Stimulated activated CD4-positive, alpha-beta T cell treated with anti-CD3 and anti-CD28 coated beads, Interleukin-4, amount 100 ng/mL, for 24 hours (primary cell): ENCODE results near the gene SH2D1B.
"Not testable (repeated sequence)": the region's sequence is repeated elsewhere in the genome, so short reads cannot be mapped to it uniquely, and the experiment has no call there.

Experiments
- DNase-seq: peaks from one replicate; pipeline ENCODE4 v3.0.0-alpha.2; 2020

SH2D1B gene

GRCh38 chr1:162360237-162360873, 51.6 kb downstream of the SH2D1B start:
- no peak for DNase-seq

- no peak for DNase-seq
Observed at GRCh38 chr1:162359523-162360236, 52.3 kb downstream of the SH2D1B start.

DNA sequence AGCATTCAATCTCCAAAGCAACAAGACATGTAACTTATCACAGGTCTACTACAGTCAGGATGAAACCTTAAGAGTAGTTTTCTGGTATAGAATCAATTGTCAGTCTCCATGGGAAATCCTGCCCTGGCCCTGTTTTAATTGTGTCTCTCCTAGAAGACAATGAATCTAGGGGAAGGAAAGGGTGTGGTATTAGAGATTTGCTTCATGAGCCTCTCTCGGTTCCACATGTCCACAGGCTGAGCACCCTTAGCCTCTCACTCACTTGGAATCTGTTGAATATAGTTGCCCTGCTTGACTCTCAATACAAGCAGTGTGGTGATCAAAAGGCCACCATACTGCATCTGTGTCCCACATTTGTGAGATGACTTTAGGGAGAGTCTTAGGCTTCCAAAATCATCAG, 53.0 kb downstream of the SH2D1B start:
- no peak for DNase-seq

DNA sequence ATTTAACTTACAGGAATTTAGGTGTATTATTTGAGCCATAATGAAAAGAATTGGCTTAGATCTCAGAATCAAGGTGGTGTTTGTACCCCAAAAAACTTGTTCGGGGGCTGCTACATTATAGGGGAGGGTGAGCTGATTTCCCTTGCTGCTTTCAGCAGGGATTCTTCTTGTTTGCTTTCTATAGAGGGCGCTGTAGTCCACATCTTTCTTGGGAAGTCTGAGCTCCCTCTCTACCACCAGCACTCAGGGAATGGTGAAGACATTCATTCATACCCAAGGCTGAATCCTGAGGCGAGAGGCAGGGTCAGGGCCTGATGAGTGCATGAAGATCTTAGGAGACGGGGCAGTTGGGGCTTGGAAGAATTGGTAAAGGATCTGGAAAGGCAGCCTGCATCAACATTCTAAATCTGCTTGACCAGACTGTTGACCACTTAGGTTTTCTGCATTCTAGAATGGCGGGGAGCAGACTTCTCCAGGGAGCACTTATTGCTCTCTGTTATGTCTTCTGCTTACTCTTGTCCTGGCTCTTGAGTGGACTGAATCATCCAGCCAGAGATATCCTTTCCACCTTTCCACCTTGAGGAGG, 54.2 kb downstream of the SH2D1B start:
- DNase-seq: no peak

DNA sequence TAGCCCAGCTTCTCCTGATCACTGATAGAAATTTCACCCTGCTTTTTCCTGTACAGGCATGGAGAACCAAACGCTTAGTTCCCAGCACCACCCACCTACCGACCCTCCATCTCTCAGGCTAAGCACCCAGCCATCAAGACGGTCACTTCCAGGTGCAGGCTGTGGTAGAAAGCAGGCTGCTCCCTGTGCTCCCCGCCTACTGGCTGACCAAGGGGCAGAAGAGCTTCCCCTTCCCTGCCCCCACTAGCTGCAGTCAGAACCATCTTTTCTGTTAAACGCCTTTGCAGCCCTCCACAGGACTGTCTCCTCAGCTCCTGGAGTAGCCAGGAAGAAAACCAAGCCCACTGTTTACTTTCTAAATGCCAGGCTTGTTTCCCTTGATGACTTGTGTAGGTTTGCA, 58.2 kb downstream of the SH2D1B start:
- DNase-seq: no peak

DNA sequence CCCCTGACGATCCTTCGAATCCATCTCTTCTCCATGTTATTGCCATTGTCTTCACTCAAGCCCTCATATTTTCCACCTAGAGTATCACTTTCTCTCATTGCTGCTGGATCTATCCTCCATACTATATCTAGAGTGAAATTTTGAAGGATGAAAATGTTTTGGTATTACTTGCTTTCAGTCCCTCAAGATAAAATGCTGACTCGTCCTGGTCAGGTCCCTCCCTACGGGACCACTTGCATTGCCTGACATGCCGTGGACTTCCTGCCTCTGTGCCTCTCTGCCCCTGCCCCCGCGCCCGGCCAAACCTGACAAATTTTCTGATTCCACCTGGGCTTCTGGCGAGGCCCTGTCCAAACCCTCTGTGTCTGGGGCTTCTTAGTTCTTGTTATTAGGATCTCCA, 58.9 kb downstream of the SH2D1B start:
- DNase-seq: no peak

DNA sequence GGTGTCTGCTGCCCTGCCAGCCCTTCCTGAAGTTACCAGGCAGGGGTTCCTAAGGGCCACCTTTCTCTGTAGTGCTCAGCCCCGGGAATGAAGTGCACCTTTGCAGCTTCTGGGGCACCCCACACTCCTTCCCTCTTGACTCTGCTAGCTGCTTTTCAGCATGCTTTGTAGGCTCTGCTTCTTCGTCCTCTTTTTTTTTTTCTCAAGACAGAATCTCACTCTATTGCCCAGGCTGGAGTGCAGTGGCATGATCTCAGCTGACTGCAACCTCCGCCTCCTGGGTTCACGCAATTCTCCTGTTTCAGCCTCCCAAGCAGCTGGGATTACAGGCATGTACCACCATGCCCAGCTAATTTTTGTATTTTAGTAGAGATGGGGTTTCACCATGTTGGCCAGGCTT, 60.1 kb downstream of the SH2D1B start:
- DNase-seq: not testable (repeated sequence)

GRCh38 chr1:162351246-162351842, 60.6 kb downstream of the SH2D1B start:
- no peak for DNase-seq

DNA sequence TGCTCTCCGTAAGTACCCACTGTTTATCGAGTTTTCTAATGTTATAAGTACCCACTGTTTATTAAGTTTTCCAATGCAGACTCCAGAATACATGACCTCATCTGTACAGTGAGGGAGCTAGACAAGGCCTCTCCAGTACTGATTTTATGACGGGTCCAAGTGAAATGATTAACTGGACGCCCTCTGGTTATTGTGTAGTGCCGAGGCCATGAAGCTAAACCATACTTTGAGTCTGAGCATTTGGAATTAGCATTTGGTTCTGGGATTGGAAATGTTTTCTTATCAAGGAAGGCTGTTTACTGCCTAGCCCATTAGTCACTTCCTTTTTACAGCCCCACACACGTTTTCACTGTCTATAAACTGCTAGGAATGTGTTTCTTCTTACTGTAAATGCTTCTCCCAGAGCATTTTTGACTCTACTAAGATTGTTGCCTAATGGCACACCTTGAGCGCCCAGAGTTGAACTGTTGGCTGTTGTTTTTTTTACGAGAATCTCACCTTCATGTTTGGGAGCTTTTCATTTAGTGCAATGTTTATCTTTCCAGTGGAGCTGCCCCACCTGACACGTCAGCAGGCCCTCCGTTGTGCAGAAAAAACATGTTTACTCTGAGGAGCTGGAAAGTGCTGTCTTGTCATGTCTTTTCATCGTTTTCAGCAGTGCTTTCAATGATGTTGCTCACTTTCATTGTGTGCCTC, 62.2 kb downstream of the SH2D1B start:
- DNase-seq: no peak

DNA sequence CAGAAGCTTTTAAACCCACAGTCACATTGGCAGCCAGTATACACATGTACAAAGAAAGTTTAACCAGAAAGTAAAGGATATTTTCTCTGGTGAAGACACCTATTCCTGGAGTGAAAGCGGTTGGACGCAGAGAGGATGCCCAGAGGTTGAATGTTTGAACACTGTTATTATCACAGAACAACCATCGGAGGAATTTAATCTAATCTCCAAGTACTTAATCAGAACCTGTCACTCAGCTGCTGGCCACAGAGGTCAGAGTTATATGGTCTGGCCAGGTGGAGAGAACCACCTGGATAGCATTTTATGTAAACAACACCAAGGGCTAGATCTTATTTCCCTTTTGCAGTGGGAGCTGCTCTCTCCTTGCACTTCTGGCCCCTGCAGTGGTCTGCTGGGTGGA, 64.7 kb downstream of the SH2D1B start:
- no peak for DNase-seq
